H1 (cell line): ENCODE results near the gene CCNG2. TPM values are rescaled to one million over a fixed set of nuclear protein-coding genes. Genes with fewer than 3 reads are reported as not detected.

ENCODE experiments used
- CTCF ChIP-seq, 3 experiments: IDR thresholded peaks; 1 replicate in 2 of 3; 2 replicates in 1 of 3; pipeline versions ENCODE4 v1.5.1 to v1.6.1; 2011; ENCODE audit warnings: low read length in 3 of 3, mild to moderate bottlenecking in 3 of 3, inconsistent platforms in 2 of 3, low read depth in 1 of 3, moderate library complexity in 1 of 3; ENCODE audit not compliant: insufficient read depth in 1 of 3; ENCODE audit errors: control extremely low read depth in 1 of 3
- polyA plus RNA-seq, 7 experiments: library from polyadenylated mRNA; depleted of rRNA in 3 of 7; stranded (reverse) in 5 of 7; unstranded in 2 of 7; fragments of >200 nt in 5 of 7; fragments of 200-250 nt in 2 of 7; gene quantifications; 1 replicate in 5 of 7; 2 replicates in 1 of 7; 4 replicates in 1 of 7; pipeline versions ENCODE4 v1.2.1 to v1.2.3, GENCODE V29; 2011 to 2013; ENCODE audit warnings: missing spikeins in 2 of 7, mixed read lengths in 2 of 7
- total RNA-seq: library from RNA; stranded (reverse); fragmentation: NEBNext Ultra II Directional; extraction: Animal tissue kit (Norgen Biotek cat#: 25700); gene quantifications from 2 replicates; pipeline ENCODE4 v1.2.1, GENCODE V29; 2021

CCNG2 gene
- total and polyA plus RNA-seq, 2 of the 8 experiments (the other 6 are each of a cell fraction or from before 2014, with no cell fraction given): 3.5 to 13.9 TPM

GRCh38 chr4:77113069-77113468 is 43.9 kb upstream of the CCNG2 start (continued):
- TF ChIP-seq CTCF (IDR thresholded peaks at IDR 0.05; ENCODE audit: control extremely low read depth in 1 of 3, insufficient read depth in 1 of 3, low read depth in 1 of 3, low read length in 3 of 3): no peak
- TF ChIP-seq, all 59 proteins: peak for 0
